OCI-LY1 (cell line): ENCODE data around the gene KRT6A.
"Not testable (repeated sequence)": the region's sequence is repeated elsewhere in the genome, so short reads cannot be mapped to it uniquely, and the experiment has no call there.

Experiments
- CTCF ChIP-seq: fragments of 200-600 bp; sonication (generic), shearing (Covaris generic); IDR thresholded peaks from 2 replicates; pipeline ENCODE4 v1.5.1; 2017; ENCODE audit warnings: mild to moderate bottlenecking, antibody characterized with exemption, low read length, moderate library complexity, mixed read lengths
- EZH2 ChIP-seq: fragments of 200-600 bp; sonication (generic), shearing (Covaris generic); IDR thresholded peaks from 2 replicates; pipeline ENCODE4 v1.8.0; 2017; ENCODE audit warnings: borderline replicate concordance, mixed run types, mild to moderate bottlenecking, antibody characterized with exemption, low read length, moderate library complexity, mixed read lengths

- not testable (repeated sequence) for TF ChIP-seq CTCF, EZH2
These were observed 45.9 kb downstream of the KRT6A start for GRCh38 chr12:52447196-52447595.
